Measurements from ENCODE around the gene HK1.

The HK1 gene

GRCh38 chr10:69394020-69394419 lies 115.7 kb downstream of the HK1 start:
- Histone ChIP-seq H3K79me1 (ENCODE audit: low read length) (no peaks in the 10 kb centered on the region), H3K9ac (ENCODE audit: low read length) (no peak overlapping the region), H4K12ac (ENCODE audit: low read depth, low read length) (no peak overlapping the region), H4K8ac (ENCODE audit: low read depth, low read length) (no peak overlapping the region), H2BK5ac (ENCODE audit: low read depth, low read length, poor library complexity) (no peak overlapping the region), H3K27me3 (ENCODE audit: insufficient read depth, low read length) (no peaks in the 10 kb centered on the region), H3K9me3 (ENCODE audit: insufficient read depth, low read depth, low read length) (peaks cover 1% of the 10 kb centered on the region), H3K4me3 (ENCODE audit: low read depth, low read length) (no peak overlapping the region), H3K23ac (ENCODE audit: low read length) (no peak overlapping the region), H3K79me2 (ENCODE audit: control insufficient read depth, insufficient read depth, low read length, poor library complexity) (no peaks in the 10 kb centered on the region), H3K27ac (ENCODE audit: low read depth, low read length) (no peak overlapping the region), H2BK12ac (ENCODE audit: low read length) (no peak overlapping the region), H3K18ac (ENCODE audit: low read length) (no peak overlapping the region), H3K4me1 (ENCODE audit: control insufficient read depth in 1 of 2, insufficient read depth in 2 of 2, low read length in 2 of 2) (no peaks in the 10 kb centered on the region), H4K91ac (ENCODE audit: low read depth, low read length) (no peak overlapping the region), H3K14ac (ENCODE audit: low read length) (no peak overlapping the region), H3K36me3 (ENCODE audit: control insufficient read depth in 1 of 2, insufficient read depth in 2 of 2, low read length in 2 of 2) (peaks cover 40 to 55% of the 10 kb centered on the region in 2 experiments), H3K4me2 (ENCODE audit: low read length) (no peak overlapping the region), H2BK120ac (ENCODE audit: insufficient read depth, low read length, poor library complexity) (no peak overlapping the region), H2AFZ (ENCODE audit: insufficient read depth, low read length, poor library complexity) (no peak overlapping the region), H3K4ac (ENCODE audit: low read depth, low read length) (no peak overlapping the region), H2AK5ac (ENCODE audit: low read length) (no peak overlapping the region)
- no peak for DNase-seq
- no CpG with 5 or more reads among the region's 1 CpG for WGBS (ENCODE audit: extremely low coverage, insufficient coverage, insufficient read length)

DNA sequence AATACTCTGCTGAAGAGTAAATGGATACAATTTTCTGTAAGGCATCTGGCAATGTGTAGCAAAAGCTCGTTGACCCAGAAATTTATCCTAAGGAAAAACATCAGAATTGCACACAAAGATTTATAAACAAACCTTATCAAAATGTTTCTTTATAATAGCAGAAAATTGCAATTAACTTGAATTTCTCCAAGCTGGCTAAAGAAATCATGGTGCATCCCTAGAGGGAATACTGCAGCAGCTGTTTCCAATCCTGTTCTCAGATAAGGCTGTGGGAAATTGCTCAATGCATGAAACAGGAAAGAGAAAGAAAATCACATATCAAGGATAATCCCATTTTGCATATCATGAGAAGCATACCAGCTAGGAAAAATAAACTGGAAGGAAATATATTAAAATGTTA lies 119.7 kb downstream of the HK1 start:
- Histone ChIP-seq H3K4me3 (ENCODE audit: low read depth, low read length) (no peak overlapping the region), H3K27ac (ENCODE audit: low read depth, low read length) (no peak overlapping the region), H3K4me1 (ENCODE audit: control insufficient read depth in 1 of 2, insufficient read depth in 2 of 2, low read length in 2 of 2) (no peaks in the 10 kb centered on the region), H3K4me2 (ENCODE audit: low read length) (no peak overlapping the region), H2BK5ac (ENCODE audit: low read depth, low read length, poor library complexity) (no peak overlapping the region), H3K27me3 (ENCODE audit: insufficient read depth, low read length) (no peaks in the 10 kb centered on the region), H3K79me2 (ENCODE audit: control insufficient read depth, insufficient read depth, low read length, poor library complexity) (no peaks in the 10 kb centered on the region), H2AK5ac (ENCODE audit: low read length) (no peak overlapping the region), H3K9ac (ENCODE audit: low read length) (no peak overlapping the region), H3K9me3 (ENCODE audit: insufficient read depth, low read depth, low read length) (no peaks in the 10 kb centered on the region), H3K4ac (ENCODE audit: low read depth, low read length) (no peak overlapping the region), H4K12ac (ENCODE audit: low read depth, low read length) (no peak overlapping the region), H4K8ac (ENCODE audit: low read depth, low read length) (no peak overlapping the region), H2BK12ac (ENCODE audit: low read length) (no peak overlapping the region), H3K23ac (ENCODE audit: low read length) (no peak overlapping the region), H3K36me3 (ENCODE audit: control insufficient read depth in 1 of 2, insufficient read depth in 2 of 2, low read length in 2 of 2) (peaks cover 51 to 67% of the 10 kb centered on the region in 2 experiments), H3K14ac (ENCODE audit: low read length) (no peak overlapping the region), H2BK120ac (ENCODE audit: insufficient read depth, low read length, poor library complexity) (no peak overlapping the region), H2AFZ (ENCODE audit: insufficient read depth, low read length, poor library complexity) (no peak overlapping the region), H4K91ac (ENCODE audit: low read depth, low read length) (no peak overlapping the region), H3K18ac (ENCODE audit: low read length) (no peak overlapping the region), H3K79me1 (ENCODE audit: low read length) (no peaks in the 10 kb centered on the region)
- no peak for DNase-seq
- WGBS (ENCODE audit: extremely low coverage, insufficient coverage, insufficient read length): no CpG with 5 or more reads among the region's 1 CpG

- Histone ChIP-seq H2BK120ac (ENCODE audit: insufficient read depth, low read length, poor library complexity) (no peak overlapping the region), H3K36me3 (ENCODE audit: control insufficient read depth in 1 of 2, insufficient read depth in 2 of 2, low read length in 2 of 2) (peaks cover 54 to 64% of the 10 kb centered on the region in 2 experiments), H3K9me3 (ENCODE audit: insufficient read depth, low read depth, low read length) (no peaks in the 10 kb centered on the region), H2BK5ac (ENCODE audit: low read depth, low read length, poor library complexity) (no peak overlapping the region), H4K91ac (ENCODE audit: low read depth, low read length) (no peak overlapping the region), H4K8ac (ENCODE audit: low read depth, low read length) (no peak overlapping the region), H4K12ac (ENCODE audit: low read depth, low read length) (no peak overlapping the region), H3K4me3 (ENCODE audit: low read depth, low read length) (no peak overlapping the region), H3K79me2 (ENCODE audit: control insufficient read depth, insufficient read depth, low read length, poor library complexity) (no peaks in the 10 kb centered on the region), H3K27me3 (ENCODE audit: insufficient read depth, low read length) (no peaks in the 10 kb centered on the region), H3K9ac (ENCODE audit: low read length) (no peak overlapping the region), H2BK12ac (ENCODE audit: low read length) (no peak overlapping the region), H3K4me2 (ENCODE audit: low read length) (no peak overlapping the region), H3K4me1 (ENCODE audit: control insufficient read depth in 1 of 2, insufficient read depth in 2 of 2, low read length in 2 of 2) (no peaks in the 10 kb centered on the region), H2AK5ac (ENCODE audit: low read length) (no peak overlapping the region), H3K18ac (ENCODE audit: low read length) (no peak overlapping the region), H3K23ac (ENCODE audit: low read length) (no peak overlapping the region), H3K27ac (ENCODE audit: low read depth, low read length) (no peak overlapping the region), H2AFZ (ENCODE audit: insufficient read depth, low read length, poor library complexity) (no peak overlapping the region), H3K14ac (ENCODE audit: low read length) (no peak overlapping the region), H3K79me1 (ENCODE audit: low read length) (no peaks in the 10 kb centered on the region), H3K4ac (ENCODE audit: low read depth, low read length) (no peak overlapping the region)
- no peak for DNase-seq
- WGBS (ENCODE audit: extremely low coverage, insufficient coverage, insufficient read length): no CpG with 5 or more reads among the region's 16 CpGs
Observed at GRCh38 chr10:69398466-69398865, 120.2 kb downstream of the HK1 start.

DNA sequence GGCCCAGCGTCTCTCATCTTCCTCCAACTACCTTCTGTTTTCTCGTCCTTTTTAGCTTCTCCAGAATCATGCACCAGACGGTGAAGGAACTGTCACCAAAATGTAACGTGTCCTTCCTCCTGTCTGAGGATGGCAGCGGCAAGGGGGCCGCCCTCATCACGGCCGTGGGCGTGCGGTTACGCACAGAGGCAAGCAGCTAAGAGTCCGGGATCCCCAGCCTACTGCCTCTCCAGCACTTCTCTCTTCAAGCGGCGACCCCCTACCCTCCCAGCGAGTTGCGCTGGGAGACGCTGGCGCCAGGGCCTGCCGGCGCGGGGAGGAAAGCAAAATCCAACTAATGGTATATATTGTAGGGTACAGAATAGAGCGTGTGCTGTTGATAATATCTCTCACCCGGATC lies 122.6 kb downstream of the HK1 start:
- H3K27me3 ChIP-seq (ENCODE audit: insufficient read depth, low read length): no peaks in the 10 kb centered on the region
- H3K36me3 ChIP-seq (ENCODE audit: control insufficient read depth in 1 of 2, insufficient read depth in 2 of 2, low read length in 2 of 2): peaks cover 47 to 50% of the 10 kb centered on the region in 2 experiments
- no peak overlapping the region for H2BK5ac ChIP-seq (ENCODE audit: low read depth, low read length, poor library complexity)
- WGBS (ENCODE audit: extremely low coverage, insufficient coverage, insufficient read length): no CpG with 5 or more reads among the region's 23 CpGs
- no peak overlapping the region for H3K9ac ChIP-seq (ENCODE audit: low read length)
- H2AK5ac ChIP-seq (ENCODE audit: low read length): no peak overlapping the region
- H4K8ac ChIP-seq (ENCODE audit: low read depth, low read length): no peak overlapping the region
- H3K4ac ChIP-seq (ENCODE audit: low read depth, low read length): no peak overlapping the region
- no peak overlapping the region for H3K4me3 ChIP-seq (ENCODE audit: low read depth, low read length)
- H3K79me2 ChIP-seq (ENCODE audit: control insufficient read depth, insufficient read depth, low read length, poor library complexity): no peaks in the 10 kb centered on the region
- peaks cover 0 to under 1% of the 10 kb centered on the region in 2 experiments for H3K4me1 ChIP-seq (ENCODE audit: control insufficient read depth in 1 of 2, insufficient read depth in 2 of 2, low read length in 2 of 2)
- no peak overlapping the region for H3K18ac ChIP-seq (ENCODE audit: low read length)
- H3K27ac ChIP-seq (ENCODE audit: low read depth, low read length): no peak overlapping the region
- H3K79me1 ChIP-seq (ENCODE audit: low read length): no peaks in the 10 kb centered on the region
- DNase-seq: no peak
- H2BK120ac ChIP-seq (ENCODE audit: insufficient read depth, low read length, poor library complexity): no peak overlapping the region
- no peak overlapping the region for H4K91ac ChIP-seq (ENCODE audit: low read depth, low read length)
- no peak overlapping the region for H2BK12ac ChIP-seq (ENCODE audit: low read length)
- H3K23ac ChIP-seq (ENCODE audit: low read length): no peak overlapping the region
- no peak overlapping the region for H2AFZ ChIP-seq (ENCODE audit: insufficient read depth, low read length, poor library complexity)
- no peak overlapping the region for H4K12ac ChIP-seq (ENCODE audit: low read depth, low read length)
- no peak overlapping the region for H3K4me2 ChIP-seq (ENCODE audit: low read length)
- H3K14ac ChIP-seq (ENCODE audit: low read length): no peak overlapping the region
- H3K9me3 ChIP-seq (ENCODE audit: insufficient read depth, low read depth, low read length): no peaks in the 10 kb centered on the region
